Thoracic aorta endothelial cell (primary cell): ENCODE data around the gene SLC9A4. TPM values are rescaled to one million over a fixed set of nuclear protein-coding genes. Genes with fewer than 3 reads are reported as not detected.

Experiments
- small RNA-seq: library from RNA; depleted of rRNA; stranded (forward); fragments of <200 nt; gene quantifications from one replicate; pipeline ENCODE3, GENCODE V24; 2012
- total RNA-seq: library from RNA; depleted of rRNA; stranded (reverse); fragments of >200 nt; gene quantifications from 2 replicates; pipeline ENCODE4 v1.2.3, GENCODE V29; 2012

The SLC9A4 gene, protein sequence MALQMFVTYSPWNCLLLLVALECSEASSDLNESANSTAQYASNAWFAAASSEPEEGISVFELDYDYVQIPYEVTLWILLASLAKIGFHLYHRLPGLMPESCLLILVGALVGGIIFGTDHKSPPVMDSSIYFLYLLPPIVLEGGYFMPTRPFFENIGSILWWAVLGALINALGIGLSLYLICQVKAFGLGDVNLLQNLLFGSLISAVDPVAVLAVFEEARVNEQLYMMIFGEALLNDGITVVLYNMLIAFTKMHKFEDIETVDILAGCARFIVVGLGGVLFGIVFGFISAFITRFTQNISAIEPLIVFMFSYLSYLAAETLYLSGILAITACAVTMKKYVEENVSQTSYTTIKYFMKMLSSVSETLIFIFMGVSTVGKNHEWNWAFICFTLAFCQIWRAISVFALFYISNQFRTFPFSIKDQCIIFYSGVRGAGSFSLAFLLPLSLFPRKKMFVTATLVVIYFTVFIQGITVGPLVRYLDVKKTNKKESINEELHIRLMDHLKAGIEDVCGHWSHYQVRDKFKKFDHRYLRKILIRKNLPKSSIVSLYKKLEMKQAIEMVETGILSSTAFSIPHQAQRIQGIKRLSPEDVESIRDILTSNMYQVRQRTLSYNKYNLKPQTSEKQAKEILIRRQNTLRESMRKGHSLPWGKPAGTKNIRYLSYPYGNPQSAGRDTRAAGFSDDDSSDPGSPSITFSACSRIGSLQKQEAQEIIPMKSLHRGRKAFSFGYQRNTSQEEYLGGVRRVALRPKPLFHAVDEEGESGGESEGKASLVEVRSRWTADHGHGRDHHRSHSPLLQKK
- total RNA-seq, result not detected in 2 replicates

DNA sequence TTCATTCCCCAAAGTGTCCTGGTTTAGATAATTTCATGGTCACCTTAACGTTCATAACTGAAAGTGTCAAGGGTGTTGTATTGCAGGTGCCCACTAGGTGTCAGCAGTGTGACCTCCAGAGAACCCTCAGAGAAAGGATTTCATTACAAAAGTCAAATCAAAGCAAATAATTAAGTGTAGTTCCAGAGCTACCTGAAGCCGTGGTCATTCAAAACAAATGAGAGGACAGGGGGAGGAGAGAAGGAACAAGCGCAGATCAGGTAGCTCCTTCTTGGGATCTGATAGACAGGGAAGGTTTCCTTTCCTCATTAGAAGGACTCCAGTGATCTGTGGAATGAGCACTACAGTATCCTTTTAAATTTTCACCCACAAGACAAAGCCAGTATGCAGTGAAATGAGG, at the start of gene SLC9A4:
Gene SLC9A4 (plus strand): TSS at position 207 of the 400 bp plus-strand sequence. CDS start 534 bp downstream, outside the sequence.

Small RNA genes within 50 kb of the gene (small RNA-seq; reads per million reads assigned to genes)
- gene MIR4772, result not detected

Other genes starting within 250 kb of the SLC9A4 start
- 159 and 193 TPM in 2 replicates for gene IL1RL1, start 161.7 kb upstream of the SLC9A4 start, total RNA-seq
- gene IL18R1, start 117.4 kb upstream of the SLC9A4 start, total RNA-seq, result 6.4 TPM in 2 replicates
- 0.07 TPM in 1 of 2 replicates, not detected in the other for gene IL18RAP, start 50.1 kb upstream of the SLC9A4 start, total RNA-seq
- under 0.01 TPM in 1 of 2 replicates, not detected in the other for gene SLC9A2, start 146.3 kb downstream of the SLC9A4 start, total RNA-seq